ENCODE data around the gene MMP11.
A peak's percentile ranks its signal among the peaks of the same experiment; 100 is the strongest.

MMP11 gene

DNA sequence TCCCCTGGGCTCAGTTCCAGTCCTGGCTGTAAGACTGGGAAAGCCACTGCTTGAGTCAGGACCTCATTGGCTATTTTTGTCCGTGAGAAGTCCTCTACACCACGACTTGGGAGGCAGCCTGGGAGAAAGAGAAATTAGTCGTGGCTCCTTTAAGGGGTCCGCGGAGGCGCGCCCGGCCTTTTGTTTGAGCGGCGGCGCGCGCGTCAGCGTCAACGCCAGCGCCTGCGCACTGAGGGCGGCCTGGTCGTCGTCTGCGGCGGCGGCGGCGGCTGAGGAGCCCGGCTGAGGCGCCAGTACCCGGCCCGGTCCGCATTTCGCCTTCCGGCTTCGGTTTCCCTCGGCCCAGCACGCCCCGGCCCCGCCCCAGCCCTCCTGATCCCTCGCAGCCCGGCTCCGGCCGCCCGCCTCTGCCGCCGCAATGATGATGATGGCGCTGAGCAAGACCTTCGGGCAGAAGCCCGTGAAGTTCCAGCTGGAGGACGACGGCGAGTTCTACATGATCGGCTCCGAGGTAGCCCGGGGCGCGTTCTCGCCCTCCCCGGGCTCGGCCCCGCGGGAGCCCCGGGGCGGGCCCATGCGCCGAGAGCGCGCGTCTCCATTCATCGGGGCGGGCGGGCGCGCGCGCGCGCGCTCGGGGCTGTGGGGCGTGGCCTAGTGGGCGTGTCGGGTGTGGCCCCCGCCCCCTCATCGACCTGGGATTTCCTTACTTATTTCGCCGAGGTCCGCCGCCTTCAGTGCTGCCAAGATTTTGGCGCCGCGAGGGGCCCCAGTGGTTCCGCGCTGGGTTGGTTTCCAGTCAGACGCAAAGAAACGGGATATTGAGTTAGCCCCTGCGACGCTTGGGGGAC is 14.3 kb downstream of the MMP11 start, which contains the start of gene SMARCB1:
TSS of gene SMARCB1 (plus strand) at position 215 of the 848 bp plus-strand sequence. CDS start at position 419, 204 bp downstream.
- Histone ChIP-seq H3K27me3 (ENCODE audit: control insufficient read depth in 5 of 5, insufficient read depth in 4 of 5, low read length in 5 of 5) (peaks cover 0 to 2% (median 0%) of the 10 kb centered on the region in 5 donors), H3K4me1 (ENCODE audit: control insufficient read depth in 5 of 5, insufficient read depth in 5 of 5, low read length in 5 of 5) (peaks cover 12 to 48% (median 31%) of the 10 kb centered on the region in 5 donors), H3K36me3 (ENCODE audit: control insufficient read depth in 5 of 5, insufficient read depth in 5 of 5, low read length in 5 of 5) (peaks cover 0 to 9% (median 6%) of the 10 kb centered on the region in 5 donors)

DNA sequence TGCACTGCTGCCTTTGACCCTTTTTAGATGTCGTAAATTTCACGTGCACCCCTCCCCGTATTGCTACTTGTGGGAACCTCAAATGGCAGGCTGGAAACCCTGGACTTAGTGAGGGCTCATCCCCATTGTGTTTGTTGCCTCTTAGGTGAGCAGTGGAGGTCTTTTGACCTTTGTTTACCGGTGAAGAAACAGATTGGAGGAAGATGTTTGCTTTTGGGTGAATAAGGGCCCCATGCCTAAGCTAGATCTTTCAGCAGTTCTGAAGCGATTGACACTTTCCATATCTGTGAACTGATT is 14.9 kb downstream of the MMP11 start:
- peaks cover 0 to 15% (median 12%) of the 10 kb centered on the region in 5 donors for H3K36me3 ChIP-seq (ENCODE audit: control insufficient read depth in 5 of 5, insufficient read depth in 5 of 5, low read length in 5 of 5)
- H3K4me1 ChIP-seq (ENCODE audit: control insufficient read depth in 5 of 5, insufficient read depth in 5 of 5, low read length in 5 of 5) = peaks cover 15 to 47% (median 31%) of the 10 kb centered on the region in 5 donors
- H3K9ac ChIP-seq (ENCODE audit: low read length in 5 of 5) = peak overlapping the region; percentile 75 to 97 (median 95)
- peak overlapping the region; percentile 94 for H3K27ac ChIP-seq (ENCODE audit: low read depth, low read length)
- peak overlapping the region; percentile 80 to 95 (median 86) for H3K4me3 ChIP-seq (ENCODE audit: low read depth in 1 of 5, low read length in 5 of 5)
- no peaks in the 10 kb centered on the region for H3K9me3 ChIP-seq (ENCODE audit: control insufficient read depth in 5 of 5, low read length in 5 of 5)
- peaks cover 0 to 2% (median 0%) of the 10 kb centered on the region in 5 donors for H3K27me3 ChIP-seq (ENCODE audit: control insufficient read depth in 5 of 5, insufficient read depth in 4 of 5, low read length in 5 of 5)

More for the DNA sequence above, 14.3 kb downstream of the MMP11 start, which contains the start of gene SMARCB1:
- H3K4me3 ChIP-seq (ENCODE audit: low read depth in 1 of 5, low read length in 5 of 5) = peak within 1 kb of the TSS; percentile 80 to 95 (median 86)
- H3K9ac ChIP-seq (ENCODE audit: low read length in 5 of 5) = peak within 1 kb of the TSS; percentile 84 to 97 (median 95)
- no peaks in the 10 kb centered on the region for H3K9me3 ChIP-seq (ENCODE audit: control insufficient read depth in 5 of 5, low read length in 5 of 5)
- peak within 1 kb of the TSS; percentile 94 for H3K27ac ChIP-seq (ENCODE audit: low read depth, low read length)

DNA sequence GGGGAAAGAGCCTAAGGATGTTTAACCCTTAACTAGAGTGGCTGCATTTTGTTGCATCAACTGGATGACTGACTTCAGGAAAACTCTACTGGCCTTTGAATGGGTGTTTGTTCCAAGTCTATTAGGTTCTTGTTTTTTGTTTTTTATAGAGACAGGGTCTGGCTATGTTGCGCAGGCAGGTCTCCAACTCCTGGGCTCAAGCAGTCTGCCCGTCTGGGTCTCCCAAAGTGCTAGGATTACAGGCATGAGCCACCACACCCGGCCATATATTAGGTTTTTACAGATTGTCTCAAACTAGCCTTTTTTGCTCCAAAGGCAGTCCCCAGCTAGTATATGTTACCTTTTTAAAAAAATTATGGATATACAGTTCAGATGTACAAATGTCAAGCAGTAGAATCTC is 15.3 kb downstream of the MMP11 start:
- peak overlapping the region; percentile 80 to 95 (median 86) for H3K4me3 ChIP-seq (ENCODE audit: low read depth in 1 of 5, low read length in 5 of 5)
- H3K4me1 ChIP-seq (ENCODE audit: control insufficient read depth in 5 of 5, insufficient read depth in 5 of 5, low read length in 5 of 5) = peaks cover 15 to 45% (median 32%) of the 10 kb centered on the region in 5 donors
- peaks cover 0 to 18% (median 13%) of the 10 kb centered on the region in 5 donors for H3K36me3 ChIP-seq (ENCODE audit: control insufficient read depth in 5 of 5, insufficient read depth in 5 of 5, low read length in 5 of 5)
- H3K9ac ChIP-seq (ENCODE audit: low read length in 5 of 5) = peak overlapping the region in 4 of 5 donors; percentile 84 to 97 (median 96)
- H3K27ac ChIP-seq (ENCODE audit: low read depth, low read length) = peak overlapping the region; percentile 94
- H3K27me3 ChIP-seq (ENCODE audit: control insufficient read depth in 5 of 5, insufficient read depth in 4 of 5, low read length in 5 of 5) = peaks cover 0 to 2% (median 0%) of the 10 kb centered on the region in 5 donors
- no peaks in the 10 kb centered on the region for H3K9me3 ChIP-seq (ENCODE audit: control insufficient read depth in 5 of 5, low read length in 5 of 5)

DNA sequence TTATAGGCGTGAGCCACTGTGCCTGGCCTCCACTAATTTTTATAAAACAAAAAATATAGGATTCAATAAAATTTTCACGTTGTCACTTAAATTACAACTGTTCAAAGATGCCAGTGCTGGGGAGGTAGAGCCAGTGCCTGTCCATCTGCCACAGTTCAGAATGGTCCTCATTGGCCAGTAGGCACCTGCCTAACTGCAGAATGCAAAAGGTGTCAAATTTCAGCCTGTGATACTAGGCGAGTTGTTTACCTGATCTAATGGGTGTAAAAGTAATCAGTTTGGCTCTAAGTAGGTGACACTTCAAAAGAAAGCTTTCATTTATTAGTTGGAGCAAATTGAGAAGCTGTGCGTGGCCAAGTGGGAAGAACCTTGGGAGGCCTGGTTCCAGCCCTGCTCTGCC is 16.5 kb downstream of the MMP11 start:
- Histone ChIP-seq H3K36me3 (ENCODE audit: control insufficient read depth in 5 of 5, insufficient read depth in 5 of 5, low read length in 5 of 5) (peaks cover 0 to 30% (median 24%) of the 10 kb centered on the region in 5 donors), H3K4me1 (ENCODE audit: control insufficient read depth in 5 of 5, insufficient read depth in 5 of 5, low read length in 5 of 5) (peaks cover 15 to 45% (median 32%) of the 10 kb centered on the region in 5 donors), H3K9me3 (ENCODE audit: control insufficient read depth in 5 of 5, low read length in 5 of 5) (no peaks in the 10 kb centered on the region), H3K27ac (ENCODE audit: low read depth, low read length) (no peak overlapping the region), H3K4me3 (ENCODE audit: low read depth in 1 of 5, low read length in 5 of 5) (no peak overlapping the region), H3K27me3 (ENCODE audit: control insufficient read depth in 5 of 5, insufficient read depth in 4 of 5, low read length in 5 of 5) (peaks cover 0 to 2% (median 0%) of the 10 kb centered on the region in 5 donors), H3K9ac (ENCODE audit: low read length in 5 of 5) (no peak overlapping the region)

DNA sequence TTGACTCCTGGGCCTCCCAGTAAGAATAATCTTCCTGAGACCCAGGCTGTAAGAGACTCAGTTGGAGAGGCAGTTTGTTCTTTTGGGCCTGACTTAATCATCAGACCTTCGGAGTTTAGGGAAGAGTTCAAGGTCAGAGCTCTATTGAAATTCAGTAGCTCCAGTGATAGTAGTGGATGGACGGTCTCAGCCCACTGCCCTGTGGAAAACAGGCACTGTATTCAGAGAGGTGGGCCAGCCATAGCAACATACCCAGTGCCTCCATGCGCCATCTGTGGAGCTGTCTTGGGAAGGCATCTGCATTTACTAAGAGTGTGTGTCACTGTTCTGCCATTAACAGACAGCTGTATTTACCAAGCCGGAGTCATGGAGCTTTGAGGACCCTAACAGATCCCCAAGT is 17.0 kb downstream of the MMP11 start:
- Histone ChIP-seq H3K9me3 (ENCODE audit: control insufficient read depth in 5 of 5, low read length in 5 of 5) (no peaks in the 10 kb centered on the region), H3K27ac (ENCODE audit: low read depth, low read length) (no peak overlapping the region), H3K4me3 (ENCODE audit: low read depth in 1 of 5, low read length in 5 of 5) (no peak overlapping the region), H3K4me1 (ENCODE audit: control insufficient read depth in 5 of 5, insufficient read depth in 5 of 5, low read length in 5 of 5) (peaks cover 15 to 45% (median 32%) of the 10 kb centered on the region in 5 donors), H3K9ac (ENCODE audit: low read length in 5 of 5) (no peak overlapping the region), H3K27me3 (ENCODE audit: control insufficient read depth in 5 of 5, insufficient read depth in 4 of 5, low read length in 5 of 5) (peaks cover 0 to 2% (median 0%) of the 10 kb centered on the region in 5 donors), H3K36me3 (ENCODE audit: control insufficient read depth in 5 of 5, insufficient read depth in 5 of 5, low read length in 5 of 5) (peaks cover 0 to 36% (median 30%) of the 10 kb centered on the region in 5 donors)

DNA sequence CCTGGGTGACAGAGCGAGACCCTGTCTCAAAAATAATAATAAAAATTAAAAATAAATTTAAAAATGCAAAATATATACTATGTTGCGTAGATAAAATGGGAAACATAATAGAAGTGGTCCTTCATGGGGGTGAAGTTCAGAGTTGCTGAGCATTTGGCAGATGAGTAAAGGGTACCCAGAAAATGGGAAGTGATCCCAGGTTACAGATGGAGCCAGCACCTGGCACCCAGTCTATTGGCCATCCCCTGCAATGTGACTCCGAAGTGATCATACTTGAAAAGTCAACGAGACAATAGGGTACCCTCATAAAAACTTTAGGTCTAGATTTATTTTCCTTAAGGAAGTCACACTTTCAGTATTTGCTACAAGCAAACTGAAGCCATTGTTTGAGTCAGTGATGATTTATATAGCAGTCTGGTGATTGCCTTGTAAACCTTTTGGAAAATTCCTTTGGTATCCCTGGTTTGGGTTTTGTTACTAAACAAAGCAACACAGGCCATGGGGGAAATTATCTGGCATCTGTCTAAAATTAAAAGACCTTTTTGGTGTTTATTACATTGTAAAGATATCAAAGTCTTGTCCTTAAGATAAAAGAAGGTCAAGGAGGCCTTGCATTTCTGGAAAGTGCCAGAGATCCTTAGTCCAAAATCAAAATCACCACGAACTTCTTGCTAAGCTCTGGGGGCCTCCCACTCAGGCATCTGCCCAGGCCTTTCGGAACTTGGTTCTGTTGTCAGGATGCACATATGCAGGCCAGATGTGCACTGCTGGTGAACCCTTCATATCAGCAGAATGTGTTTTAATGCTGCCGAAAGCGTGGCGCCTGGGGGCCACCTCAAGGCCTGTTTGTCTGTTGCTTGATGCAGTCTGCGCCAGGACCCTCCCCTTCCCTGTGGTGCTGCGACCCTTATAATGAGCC is 18.4 kb downstream of the MMP11 start:
- Histone ChIP-seq H3K4me1 (ENCODE audit: control insufficient read depth in 5 of 5, insufficient read depth in 5 of 5, low read length in 5 of 5) (peaks cover 15 to 44% (median 31%) of the 10 kb centered on the region in 5 donors), H3K9me3 (ENCODE audit: control insufficient read depth in 5 of 5, low read length in 5 of 5) (no peaks in the 10 kb centered on the region), H3K27me3 (ENCODE audit: control insufficient read depth in 5 of 5, insufficient read depth in 4 of 5, low read length in 5 of 5) (peaks cover 0 to 2% (median 0%) of the 10 kb centered on the region in 5 donors), H3K4me3 (ENCODE audit: low read depth in 1 of 5, low read length in 5 of 5) (no peak overlapping the region), H3K36me3 (ENCODE audit: control insufficient read depth in 5 of 5, insufficient read depth in 5 of 5, low read length in 5 of 5) (peaks cover 3 to 49% (median 37%) of the 10 kb centered on the region in 5 donors), H3K27ac (ENCODE audit: low read depth, low read length) (no peak overlapping the region), H3K9ac (ENCODE audit: low read length in 5 of 5) (peak overlapping the region in 1 of 5 donors; percentile 20)

DNA sequence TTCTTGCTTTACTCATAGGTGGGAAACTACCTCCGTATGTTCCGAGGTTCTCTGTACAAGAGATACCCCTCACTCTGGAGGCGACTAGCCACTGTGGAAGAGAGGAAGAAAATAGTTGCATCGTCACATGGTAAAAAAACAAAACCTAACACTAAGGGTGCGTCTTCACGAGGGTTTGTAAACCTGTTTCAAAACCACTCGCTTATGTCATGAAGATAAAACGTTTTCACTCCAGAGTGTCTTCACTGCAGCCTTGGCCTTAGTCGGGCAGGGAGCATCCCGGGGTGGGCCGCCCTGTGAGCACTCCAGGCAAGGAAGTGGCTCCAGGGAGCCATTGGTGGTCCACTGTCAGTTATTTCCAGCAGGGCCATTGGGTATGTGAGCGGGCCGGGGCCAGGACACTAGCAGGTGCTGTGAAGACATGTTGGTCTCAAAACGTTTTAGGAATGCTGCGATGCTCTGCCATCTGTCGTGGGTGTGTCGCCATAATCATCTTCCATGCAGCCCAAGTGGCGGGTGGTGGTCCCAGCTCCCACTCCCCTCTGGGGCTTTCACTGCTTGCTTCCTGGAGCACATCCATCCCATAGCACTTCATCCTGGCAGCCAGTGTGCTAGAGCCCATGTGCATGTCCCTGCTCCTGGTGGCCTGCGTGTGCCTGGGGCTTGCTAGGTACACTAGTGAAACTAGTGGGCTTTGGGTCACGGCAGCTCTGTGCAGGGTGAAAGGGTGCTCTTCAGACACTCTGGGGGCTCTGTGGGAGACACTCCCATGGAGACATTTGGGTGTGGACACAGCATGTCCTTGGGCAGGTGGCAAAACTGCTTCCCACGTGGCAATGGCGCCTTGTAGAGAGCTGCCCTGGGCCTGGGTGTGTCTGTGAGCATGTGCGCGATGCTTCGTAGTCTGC is 19.3 kb downstream of the MMP11 start:
- no peaks in the 10 kb centered on the region for H3K9me3 ChIP-seq (ENCODE audit: control insufficient read depth in 5 of 5, low read length in 5 of 5)
- H3K27me3 ChIP-seq (ENCODE audit: control insufficient read depth in 5 of 5, insufficient read depth in 4 of 5, low read length in 5 of 5) = no peaks in the 10 kb centered on the region
- peaks cover 9 to 45% (median 30%) of the 10 kb centered on the region in 5 donors for H3K4me1 ChIP-seq (ENCODE audit: control insufficient read depth in 5 of 5, insufficient read depth in 5 of 5, low read length in 5 of 5)
- H3K9ac ChIP-seq (ENCODE audit: low read length in 5 of 5) = peak overlapping the region in 1 of 5 donors; percentile 20
- H3K36me3 ChIP-seq (ENCODE audit: control insufficient read depth in 5 of 5, insufficient read depth in 5 of 5, low read length in 5 of 5) = peaks cover 3 to 54% (median 44%) of the 10 kb centered on the region in 5 donors
- no peak overlapping the region for H3K4me3 ChIP-seq (ENCODE audit: low read depth in 1 of 5, low read length in 5 of 5)
- no peak overlapping the region for H3K27ac ChIP-seq (ENCODE audit: low read depth, low read length)

DNA sequence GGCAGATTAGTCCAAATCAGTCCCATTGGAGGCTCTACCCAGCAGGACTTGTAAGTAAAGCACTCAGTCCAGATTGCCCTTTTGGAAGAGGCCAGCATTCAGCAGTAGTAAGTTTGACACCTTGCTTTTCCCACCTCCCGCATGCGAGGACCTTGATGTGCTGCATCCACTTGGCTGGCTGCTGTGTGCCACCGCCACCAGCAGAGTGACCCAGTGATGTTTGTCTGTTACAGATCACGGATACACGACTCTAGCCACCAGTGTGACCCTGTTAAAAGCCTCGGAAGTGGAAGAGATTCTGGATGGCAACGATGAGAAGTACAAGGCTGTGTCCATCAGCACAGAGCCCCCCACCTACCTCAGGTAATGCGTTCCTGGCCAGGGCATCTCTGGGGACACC is 20.7 kb downstream of the MMP11 start:
- no peaks in the 10 kb centered on the region for H3K27me3 ChIP-seq (ENCODE audit: control insufficient read depth in 5 of 5, insufficient read depth in 4 of 5, low read length in 5 of 5)
- H3K4me3 ChIP-seq (ENCODE audit: low read depth in 1 of 5, low read length in 5 of 5) = no peak overlapping the region
- no peaks in the 10 kb centered on the region for H3K9me3 ChIP-seq (ENCODE audit: control insufficient read depth in 5 of 5, low read length in 5 of 5)
- no peak overlapping the region for H3K9ac ChIP-seq (ENCODE audit: low read length in 5 of 5)
- peaks cover 9 to 34% (median 22%) of the 10 kb centered on the region in 5 donors for H3K4me1 ChIP-seq (ENCODE audit: control insufficient read depth in 5 of 5, insufficient read depth in 5 of 5, low read length in 5 of 5)
- H3K27ac ChIP-seq (ENCODE audit: low read depth, low read length) = no peak overlapping the region
- H3K36me3 ChIP-seq (ENCODE audit: control insufficient read depth in 5 of 5, insufficient read depth in 5 of 5, low read length in 5 of 5) = peaks cover 3 to 62% (median 44%) of the 10 kb centered on the region in 5 donors

DNA sequence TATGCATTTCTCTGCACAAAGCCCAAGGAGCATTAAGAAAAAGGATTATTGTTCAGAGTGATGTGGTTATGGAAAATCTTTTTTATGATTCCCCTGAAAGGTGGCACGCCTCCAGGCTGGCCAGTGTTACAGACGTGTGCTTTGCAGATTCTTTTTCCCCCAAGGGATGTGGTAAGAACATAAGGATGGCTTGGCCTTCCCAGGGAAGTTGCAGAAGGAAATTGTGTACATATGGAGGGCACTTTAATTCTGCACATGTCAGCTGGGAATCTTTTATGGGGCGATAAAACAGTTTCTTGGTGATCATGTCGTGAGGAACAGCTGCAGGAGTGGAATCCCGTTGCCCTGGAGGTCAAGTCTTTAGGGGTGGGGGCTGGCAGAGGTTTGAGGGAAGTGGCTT is 23.8 kb downstream of the MMP11 start:
- H3K27ac ChIP-seq (ENCODE audit: low read depth, low read length) = no peak overlapping the region

More for the DNA sequence above, 23.8 kb downstream of the MMP11 start:
- Histone ChIP-seq H3K9me3 (ENCODE audit: control insufficient read depth in 5 of 5, low read length in 5 of 5) (no peaks in the 10 kb centered on the region), H3K4me3 (ENCODE audit: low read depth in 1 of 5, low read length in 5 of 5) (no peak overlapping the region), H3K27me3 (ENCODE audit: control insufficient read depth in 5 of 5, insufficient read depth in 4 of 5, low read length in 5 of 5) (no peaks in the 10 kb centered on the region), H3K9ac (ENCODE audit: low read length in 5 of 5) (no peak overlapping the region), H3K4me1 (ENCODE audit: control insufficient read depth in 5 of 5, insufficient read depth in 5 of 5, low read length in 5 of 5) (peaks cover 5 to 17% (median 16%) of the 10 kb centered on the region in 5 donors), H3K36me3 (ENCODE audit: control insufficient read depth in 5 of 5, insufficient read depth in 5 of 5, low read length in 5 of 5) (peaks cover 3 to 84% (median 59%) of the 10 kb centered on the region in 5 donors)
